OCI-LY7 (cell line): Measurements from ENCODE around the gene ZNF516. TPM values are rescaled to one million over a fixed set of nuclear protein-coding genes. Genes with fewer than 3 reads are reported as not detected.

Experiments used
- BruUV-seq: library from RNA; stranded (reverse); fragments of 400-500 nt; replicated peaks from 2 replicates; lab custom pipeline; 2021; lab: Mats Ljungman, UMichigan
- CTCF ChIA-PET: fragments of 300-600 bp; sonication (Branson Sonifier 250); formaldehyde crosslinking; loops from one replicate; lab custom pipeline; 2022; ENCODE audit warnings: antibody characterized with exemption; ENCODE audit not compliant: unreplicated experiment; lab: Charles Lee
- POLR2A ChIA-PET: fragments of 300-600 bp; sonication (Branson Sonifier 250); formaldehyde crosslinking; loops from one replicate; lab custom pipeline; 2022; ENCODE audit warnings: antibody characterized with exemption; lab: Charles Lee
- DNase-seq: peaks from one replicate; pipeline ENCODE4 v3.0.0-alpha.2; 2015; ENCODE audit warnings: low spot score
- H2AFZ ChIP-seq: fragments of 200-600 bp; sonication (generic), shearing (Covaris generic); 2 replicates; pipeline ENCODE4 v1.6.1; 2014; ENCODE audit warnings: mild to moderate bottlenecking, antibody characterized with exemption, low read length, moderate library complexity
- H3K27ac ChIP-seq: fragments of 200-600 bp; sonication (generic); 2 replicates; pipeline ENCODE4 v1.5.1; 2014; ENCODE audit warnings: mixed run types, low read depth, mild to moderate bottlenecking, moderate library complexity, low read length, inconsistent platforms; ENCODE audit not compliant: poor library complexity, severe bottlenecking
- H3K36me3 ChIP-seq: fragments of 200-600 bp; sonication (generic); 2 replicates; pipeline ENCODE4 v1.6.1; 2014; ENCODE audit warnings: mild to moderate bottlenecking, antibody characterized with exemption, low read length, moderate library complexity, mixed read lengths; ENCODE audit not compliant: insufficient read depth
- H3K4me1 ChIP-seq: fragments of 200-600 bp; sonication (generic); 2 replicates; pipeline ENCODE4 v1.5.1; 2014; ENCODE audit warnings: mild to moderate bottlenecking, low read length; ENCODE audit not compliant: insufficient read depth, poor library complexity, severe bottlenecking
- H3K4me2 ChIP-seq: fragments of 200-600 bp; sonication (generic); 2 replicates; pipeline ENCODE4 v1.6.1; 2014; ENCODE audit warnings: mild to moderate bottlenecking, low read length
- H3K4me3 ChIP-seq: fragments of 200-600 bp; sonication (generic); 2 replicates; pipeline ENCODE4 v1.5.1; 2014; ENCODE audit warnings: mild to moderate bottlenecking, low read depth, low read length; ENCODE audit not compliant: poor library complexity, severe bottlenecking
- H3K79me2 ChIP-seq: fragments of 200-600 bp; sonication (generic); 2 replicates; pipeline ENCODE4 v1.6.1; 2016; ENCODE audit warnings: low read depth, mild to moderate bottlenecking, low read length, moderate library complexity, mixed read lengths; ENCODE audit not compliant: insufficient read depth
- H3K9me2 ChIP-seq: fragments of 200-600 bp; sonication (generic); 2 replicates; pipeline ENCODE4 v1.6.1; 2016; ENCODE audit warnings: mild to moderate bottlenecking, low read length, mixed read lengths; ENCODE audit not compliant: insufficient read depth
- H3K9me3 ChIP-seq: fragments of 200-600 bp; sonication (generic); 2 replicates; pipeline ENCODE4 v1.6.1; 2014; ENCODE audit warnings: mild to moderate bottlenecking, mixed run types, low read length, mixed read lengths
- H4K20me1 ChIP-seq: fragments of 200-600 bp; sonication (generic); 2 replicates; pipeline ENCODE4 v1.6.1; 2014; ENCODE audit warnings: mild to moderate bottlenecking, antibody characterized with exemption, low read length, moderate library complexity, mixed read lengths; ENCODE audit not compliant: insufficient read depth
- CTCF ChIP-seq: fragments of 200-600 bp; sonication (generic); conservative IDR thresholded peaks from 2 replicates; pipeline ENCODE4 v1.5.1; 2014; ENCODE audit warnings: mild to moderate bottlenecking, antibody characterized with exemption, low read length, moderate library complexity, mixed read lengths
- EZH2phosphoT487 ChIP-seq: fragments of 200-600 bp; sonication (generic); IDR thresholded peaks from 2 replicates; pipeline ENCODE4 v1.6.1; 2018; ENCODE audit warnings: low read depth, borderline replicate concordance, mild to moderate bottlenecking, mixed run types, antibody characterized with exemption, low read length, moderate library complexity, mixed read lengths
- intact Hi-C: fragments of 100-400 bp; cut with micrococcal nuclease; formaldehyde crosslinking; loops from one replicate; pipeline ENCODE4 v1.10.0; 2022; ENCODE audit not compliant: unreplicated experiment
- total RNA-seq, 2 experiments: library from RNA; depleted of rRNA in 1 of 2; stranded (reverse); fragments of >200 nt in 1 of 2; shearing (Covaris generic) in 1 of 2; gene quantifications; 2 replicates each; pipeline ENCODE4 v1.2.3, GENCODE V29; 2014 to 2022

The ZNF516 gene
- total RNA-seq, 2 experiments from 2014 or later = 16.2 to 32.3 TPM

- BruUV-seq = no TSS peak
Observed at GRCh38 chr18:76441002-76441667, 53.9 kb downstream of the ZNF516 start.

GRCh38 chr18:76437910-76438309 lies 57.1 kb downstream of the ZNF516 start:
- H3K36me3 ChIP-seq = peaks cover 36% of the 10 kb centered on the region

More at GRCh38 chr18:76441002-76441667, 53.9 kb downstream of the ZNF516 start:
- no peak for DNase-seq
- intact Hi-C loops = no loop called here
- POLR2A ChIA-PET = no interaction called here
- no peaks in the 10 kb centered on the region for H3K9me3 ChIP-seq
- H3K4me3 ChIP-seq = no peak overlapping the region
- CTCF ChIA-PET = no interaction called here
- peaks cover 26% of the 10 kb centered on the region for H3K36me3 ChIP-seq
- no peak for TF ChIP-seq EZH2phosphoT487
- TF ChIP-seq CTCF = no peak
- H3K4me2 ChIP-seq = no peak overlapping the region
- H4K20me1 ChIP-seq = no peaks in the 10 kb centered on the region; the same call in 1 of the 2 replicates
- no peaks in the 10 kb centered on the region for H3K4me1 ChIP-seq
- H3K79me2 ChIP-seq = peaks cover 42% of the 10 kb centered on the region
- H2AFZ ChIP-seq = no peak overlapping the region
- no peak overlapping the region for H3K27ac ChIP-seq
- no peaks in the 10 kb centered on the region for H3K9me2 ChIP-seq

More at GRCh38 chr18:76437910-76438309, 57.1 kb downstream of the ZNF516 start:
- BruUV-seq = no TSS peak
- DNase-seq = no peak
- CTCF ChIA-PET = interaction anchor here (0.5 kb wide), 1 partner anchor 55 kb away, joined by 5 read pairs; no protein-coding TSS in a partner anchor
- peaks cover 30% of the 10 kb centered on the region for H3K79me2 ChIP-seq
- H3K4me1 ChIP-seq = no peaks in the 10 kb centered on the region
- intact Hi-C loops = no loop called here
- no peak overlapping the region for H3K4me3 ChIP-seq
- POLR2A ChIA-PET = no interaction called here
- no peaks in the 10 kb centered on the region for H3K9me3 ChIP-seq
- TF ChIP-seq EZH2phosphoT487 = no peak
- TF ChIP-seq CTCF = no peak
- no peaks in the 10 kb centered on the region for H4K20me1 ChIP-seq
- H3K4me2 ChIP-seq = no peak overlapping the region
- no peaks in the 10 kb centered on the region for H3K9me2 ChIP-seq
- H3K27ac ChIP-seq = no peak overlapping the region
- no peak overlapping the region for H2AFZ ChIP-seq
